ENCODE data around the gene ATP5MK.
"Not testable (repeated sequence)": the region's sequence is repeated elsewhere in the genome, so short reads cannot be mapped to it uniquely, and the experiment has no call there.

ATP5MK gene

GRCh38 chr10:103396789-103397087 lies 463 bp upstream of the ATP5MK start:
- no peak for DNase-seq (ENCODE audit: low read depth)

- peak; percentile 37 for DNase-seq (ENCODE audit: low read depth)
Measured at GRCh38 chr10:103395754-103396066, 565 bp downstream of the ATP5MK start.

- DNase-seq (ENCODE audit: low read depth), result no peak
Measured at GRCh38 chr10:103394180-103394579, 2.1 kb downstream of the ATP5MK start.

GRCh38 chr10:103382769-103383168 lies 13.5 kb downstream of the ATP5MK start:
- no peak for DNase-seq (ENCODE audit: low read depth)

GRCh38 chr10:103374263-103374662 lies 22.0 kb downstream of the ATP5MK start:
- no peak for DNase-seq (ENCODE audit: low read depth)

- DNase-seq (ENCODE audit: low read depth), result no peak
Measured at GRCh38 chr10:103373544-103373943, 22.7 kb downstream of the ATP5MK start.

GRCh38 chr10:103367782-103368518 lies 28.3 kb downstream of the ATP5MK start, which contains the start of gene TAF5:
Gene TAF5 (plus strand): TSS chr10:103367976. CDS start chr10:103367990, 14 bp downstream.
- peak; percentile 98 for DNase-seq (ENCODE audit: low read depth)

GRCh38 chr10:103367379-103367781 lies 28.9 kb downstream of the ATP5MK start:
- no peak for DNase-seq (ENCODE audit: low read depth)

GRCh38 chr10:103360791-103361190 lies 35.5 kb downstream of the ATP5MK start:
- peak; percentile 68 for DNase-seq (ENCODE audit: low read depth)

- not testable (repeated sequence) for DNase-seq (ENCODE audit: low read depth)
Measured at GRCh38 chr10:103359493-103359892, 36.8 kb downstream of the ATP5MK start.

- DNase-seq (ENCODE audit: low read depth), result no peak
Measured at GRCh38 chr10:103355906-103356599, 40.2 kb downstream of the ATP5MK start.

- not testable (repeated sequence) for DNase-seq (ENCODE audit: low read depth)
Measured at GRCh38 chr10:103354567-103354966, 41.7 kb downstream of the ATP5MK start.

- peak; percentile 27 for DNase-seq (ENCODE audit: low read depth)
Measured at GRCh38 chr10:103353281-103353680, 43.0 kb downstream of the ATP5MK start.

- peak; percentile 85 for DNase-seq (ENCODE audit: low read depth)
Measured at GRCh38 chr10:103350517-103351260, 45.6 kb downstream of the ATP5MK start, which contains the start of gene PCGF6. Gene PCGF6 (minus strand): TSS chr10:103351140. CDS start chr10:103351066, 74 bp downstream.

- DNase-seq (ENCODE audit: low read depth), result no peak
Measured at GRCh38 chr10:103350175-103350516, 46.1 kb downstream of the ATP5MK start.
